Gastroesophageal sphincter (tissue), 4 donors: ENCODE measurements around the gene CHST3. TPM values are rescaled to one million over a fixed set of nuclear protein-coding genes. Genes with fewer than 3 reads are reported as not detected.

Source experiments
- ATAC-seq: fragments of 150-250 bp; one replicate; pipeline ENCODE4 v1.9.1; 2016; ENCODE audit warnings: mild to moderate bottlenecking, moderate library complexity
- H3K27ac ChIP-seq, 4 donors: fragments of 200-600 bp; sonication (generic) in 3 of 4; 1 replicate in 3 of 4; 2 replicates in 1 of 4; pipeline ENCODE4 v1.5.1; 2016 to 2019
- H3K27me3 ChIP-seq: fragments of 200-600 bp; sonication (generic); one replicate; pipeline ENCODE4 v1.5.1; 2019
- H3K36me3 ChIP-seq, 2 donors: fragments of 200-600 bp; sonication (generic); one replicate each; pipeline ENCODE4 v1.5.1; 2019; ENCODE audit warnings: control low read depth in 1 of 2
- H3K4me1 ChIP-seq, 3 donors: fragments of 200-600 bp; sonication (generic); 1 replicate in 2 of 3; 2 replicates in 1 of 3; pipeline ENCODE4 v1.5.1; 2016 to 2019; ENCODE audit warnings: control low read depth in 2 of 3
- H3K4me3 ChIP-seq, 2 donors: fragments of 200-600 bp; sonication (generic); one replicate each; pipeline ENCODE4 v1.5.1; 2019; ENCODE audit warnings: mild to moderate bottlenecking in 1 of 2, moderate library complexity in 1 of 2
- H3K9me3 ChIP-seq, 3 donors: fragments of 200-600 bp; sonication (generic); one replicate each; pipeline ENCODE4 v1.5.1; 2017 to 2019; ENCODE audit warnings: control low read depth in 2 of 3
- EP300 ChIP-seq: sonication (generic); formaldehyde crosslinking; IDR thresholded peaks from one replicate; pipeline ENCODE4 v1.6.1; 2017; ENCODE audit warnings: antibody characterized with exemption, mild to moderate bottlenecking
- POLR2A ChIP-seq, 2 donors: fragments of 450-650 bp; IDR thresholded peaks; one replicate each; pipeline ENCODE4 v1.6.1; 2017; ENCODE audit warnings: antibody characterized with exemption in 2 of 2, mild to moderate bottlenecking in 2 of 2, moderate library complexity in 1 of 2
- POLR2AphosphoS5 ChIP-seq: sonication (generic); formaldehyde crosslinking; IDR thresholded peaks from one replicate; pipeline ENCODE4 v1.6.1; 2017; ENCODE audit warnings: antibody characterized with exemption
- WGBS, 2 donors: methylation state at CpG; one replicate each; pipeline ENCODE4 v1.1.5; 2018; ENCODE audit warnings: low coverage in 1 of 2; 5-methylcytosine and 5-hydroxymethylcytosine counted together
- total RNA-seq, 4 donors: library from RNA; depleted of rRNA; stranded (reverse); fragments of >200 nt; gene quantifications; one replicate each; pipeline ENCODE4 v1.1.0, GENCODE V29; 2016
- TF ChIP-seq, protein P1 (sequence below), 4 experiments: fragments of 200-600 bp in 2 of 4; fragments of 450-650 bp in 2 of 4; sonication (generic) in 1 of 4; IDR thresholded peaks; one replicate each; pipeline ENCODE4 v1.5.1; 2017 to 2019; ENCODE audit warnings: antibody characterized with exemption in 4 of 4, mild to moderate bottlenecking in 2 of 4, moderate library complexity in 2 of 4

Gene CHST3
- total RNA-seq, 4 donors from 2014 or later: 31.8 to 48.0 (median 37.3) TPM

DNA sequence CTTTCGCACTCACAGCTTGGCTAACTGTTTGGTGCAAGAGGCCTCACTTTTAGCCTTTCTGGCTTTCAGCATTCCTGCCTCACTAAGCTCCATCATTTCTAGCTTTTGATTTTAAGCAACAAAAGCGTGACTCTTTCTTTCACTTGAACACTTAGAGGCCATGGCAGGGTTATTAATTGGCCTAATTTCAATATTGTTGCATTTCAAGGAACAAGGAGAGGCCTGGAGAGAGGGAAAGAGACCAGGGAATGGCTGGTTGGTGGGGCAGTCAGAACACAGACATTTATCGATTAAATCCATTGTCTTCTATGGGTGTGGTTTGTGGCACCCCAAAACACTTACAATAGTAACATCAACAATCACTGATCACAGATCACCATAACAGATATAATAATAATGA is 31.3 kb downstream of the CHST3 start:
- no peaks in the 10 kb centered on the region for H3K27me3 ChIP-seq
- ATAC-seq: no peak
- 92 to 97% methylated on average over 3 of the region's 3 CpGs for WGBS, 2 donors
- no peak overlapping the region for H3K4me3 ChIP-seq
- H3K4me1 ChIP-seq: peaks cover 12 to 75% (median 33%) of the 10 kb centered on the region in 3 donors
- H3K27ac ChIP-seq: no peak overlapping the region
- H3K9me3 ChIP-seq: no peaks in the 10 kb centered on the region
- TF ChIP-seq, protein P1, sequence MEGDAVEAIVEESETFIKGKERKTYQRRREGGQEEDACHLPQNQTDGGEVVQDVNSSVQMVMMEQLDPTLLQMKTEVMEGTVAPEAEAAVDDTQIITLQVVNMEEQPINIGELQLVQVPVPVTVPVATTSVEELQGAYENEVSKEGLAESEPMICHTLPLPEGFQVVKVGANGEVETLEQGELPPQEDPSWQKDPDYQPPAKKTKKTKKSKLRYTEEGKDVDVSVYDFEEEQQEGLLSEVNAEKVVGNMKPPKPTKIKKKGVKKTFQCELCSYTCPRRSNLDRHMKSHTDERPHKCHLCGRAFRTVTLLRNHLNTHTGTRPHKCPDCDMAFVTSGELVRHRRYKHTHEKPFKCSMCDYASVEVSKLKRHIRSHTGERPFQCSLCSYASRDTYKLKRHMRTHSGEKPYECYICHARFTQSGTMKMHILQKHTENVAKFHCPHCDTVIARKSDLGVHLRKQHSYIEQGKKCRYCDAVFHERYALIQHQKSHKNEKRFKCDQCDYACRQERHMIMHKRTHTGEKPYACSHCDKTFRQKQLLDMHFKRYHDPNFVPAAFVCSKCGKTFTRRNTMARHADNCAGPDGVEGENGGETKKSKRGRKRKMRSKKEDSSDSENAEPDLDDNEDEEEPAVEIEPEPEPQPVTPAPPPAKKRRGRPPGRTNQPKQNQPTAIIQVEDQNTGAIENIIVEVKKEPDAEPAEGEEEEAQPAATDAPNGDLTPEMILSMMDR (IDR thresholded peaks at IDR 0.05): no peak
- TF ChIP-seq POLR2AphosphoS5 (no peak), EP300 (no peak), POLR2A (IDR thresholded peaks at IDR 0.05) (no peak)
- H3K36me3 ChIP-seq: no peaks in the 10 kb centered on the region

DNA sequence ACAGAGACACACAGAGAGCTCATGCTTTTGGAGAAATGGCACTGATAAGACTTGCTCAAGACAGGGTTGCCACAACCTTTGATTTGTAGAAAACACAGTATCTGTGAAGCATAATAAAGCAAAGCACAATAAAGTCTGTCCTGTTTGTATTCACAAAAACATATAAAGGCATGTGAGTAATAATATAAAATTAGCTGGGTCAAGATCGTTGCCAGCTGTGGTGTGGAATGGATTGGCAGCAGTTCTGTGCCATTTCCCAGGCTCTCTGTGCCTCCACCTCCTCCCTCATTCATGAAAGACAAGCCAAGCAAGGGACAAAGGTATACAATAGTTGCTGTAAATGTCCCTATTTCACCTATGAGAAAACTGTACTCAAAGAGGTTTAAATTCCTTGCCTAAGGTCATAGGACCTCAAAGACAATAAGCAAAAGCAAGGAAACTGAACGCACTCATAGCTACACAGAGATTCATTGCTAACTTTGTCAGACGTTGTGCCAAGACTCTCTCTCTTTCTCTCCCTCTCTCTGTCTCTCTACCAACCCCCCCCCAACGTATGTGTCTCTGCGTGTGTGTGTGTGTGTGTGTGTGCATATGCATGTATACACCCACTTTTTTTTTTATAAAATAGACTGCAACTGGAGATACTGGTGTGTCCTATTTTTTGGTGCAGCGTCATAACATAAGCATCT is 31.8 kb downstream of the CHST3 start:
- Histone ChIP-seq H3K9me3 (no peaks in the 10 kb centered on the region), H3K4me3 (no peak overlapping the region), H3K4me1 (peaks cover 12 to 75% (median 34%) of the 10 kb centered on the region in 3 donors), H3K36me3 (no peaks in the 10 kb centered on the region), H3K27me3 (no peaks in the 10 kb centered on the region), H3K27ac (no peak overlapping the region)
- TF ChIP-seq POLR2AphosphoS5 (no peak), POLR2A (IDR thresholded peaks at IDR 0.05) (no peak), EP300 (no peak)
- TF ChIP-seq, protein P1 (IDR thresholded peaks at IDR 0.05): no peak
- ATAC-seq: no peak
- 33 to 43% methylated on average over 5 of the region's 6 CpGs for WGBS, 2 donors

DNA sequence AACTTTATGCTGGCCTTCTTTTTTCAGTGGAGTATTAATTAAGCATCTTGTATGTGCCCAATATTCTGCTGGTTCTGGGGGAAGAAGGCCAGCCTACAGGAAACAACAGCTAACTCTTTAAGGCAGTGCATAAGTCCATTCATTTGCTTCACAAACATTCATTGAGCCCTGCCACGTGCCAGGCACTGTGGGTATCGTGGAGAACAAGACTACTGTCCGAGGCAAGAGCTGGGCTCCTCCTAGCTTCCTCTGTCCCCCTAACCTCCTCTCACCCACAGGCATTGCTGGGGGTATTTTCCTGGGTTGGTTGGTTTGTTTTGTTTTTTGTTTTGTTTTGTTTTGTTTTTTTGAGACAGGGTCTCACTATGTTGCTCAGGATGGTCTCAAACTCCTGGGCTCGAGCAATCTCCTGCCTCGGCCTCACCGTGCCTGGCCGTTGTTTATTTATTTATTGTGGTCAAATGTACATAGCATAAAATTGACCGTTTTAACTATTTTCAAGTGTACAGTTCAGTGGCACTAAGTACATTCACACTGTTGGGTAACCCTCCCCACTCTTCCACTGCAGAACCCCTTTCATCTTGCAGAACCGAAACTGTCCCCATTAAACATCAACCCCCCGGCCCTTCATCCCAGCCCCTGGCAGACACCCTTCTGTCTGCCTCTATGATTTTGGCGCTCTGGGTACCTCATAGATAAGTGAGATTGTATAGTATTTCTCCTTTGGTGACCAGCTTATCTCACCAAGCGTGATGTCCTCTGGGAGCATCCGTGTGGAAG is 32.6 kb downstream of the CHST3 start:
- H3K27me3 ChIP-seq: no peaks in the 10 kb centered on the region
- peaks cover 12 to 75% (median 37%) of the 10 kb centered on the region in 3 donors for H3K4me1 ChIP-seq
- H3K4me3 ChIP-seq: no peak overlapping the region
- no peaks in the 10 kb centered on the region for H3K9me3 ChIP-seq
- no peak for ATAC-seq
- no peak for TF ChIP-seq POLR2A (IDR thresholded peaks at IDR 0.05)
- TF ChIP-seq POLR2AphosphoS5: no peak
- TF ChIP-seq, protein P1 (IDR thresholded peaks at IDR 0.05): no peak
- no peak overlapping the region for H3K27ac ChIP-seq
- H3K36me3 ChIP-seq: no peaks in the 10 kb centered on the region
- WGBS, 2 donors: 77 to 80% methylated on average over 12 to 13 of the region's 13 CpGs

DNA sequence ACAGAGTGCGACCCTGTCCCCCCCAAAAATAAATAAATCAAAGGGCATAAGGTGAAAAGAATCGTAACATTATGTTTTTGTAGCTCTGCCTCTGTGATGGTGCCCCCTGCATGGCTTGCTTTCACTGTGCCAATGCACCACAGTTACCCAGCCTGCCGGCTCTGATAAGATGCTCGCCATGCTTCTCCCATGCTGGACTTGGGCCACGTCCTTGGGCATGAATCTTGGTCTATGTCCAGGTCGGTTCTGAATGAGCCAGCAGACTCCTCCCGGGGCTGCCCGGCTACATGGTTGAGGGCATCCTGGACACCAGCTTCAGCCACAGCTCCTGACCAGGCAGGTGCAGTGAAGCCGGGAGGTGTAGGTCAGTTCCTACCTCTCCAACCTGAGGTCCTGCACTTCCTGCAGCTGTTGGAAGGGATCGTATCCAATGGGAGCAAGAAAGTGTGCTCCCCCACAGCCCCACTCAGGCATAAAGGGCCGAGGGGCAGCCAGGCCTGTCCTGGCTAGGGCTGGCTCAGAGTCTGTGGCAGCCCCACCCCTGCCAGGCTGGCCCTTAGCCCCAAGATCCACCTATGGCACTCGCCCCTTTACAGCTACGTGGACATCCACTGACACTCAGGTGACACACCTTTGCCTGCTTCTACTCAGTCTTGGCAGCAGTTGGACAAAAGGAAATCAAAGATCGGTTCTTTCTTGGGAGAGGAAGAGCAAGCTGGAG is 34.1 kb downstream of the CHST3 start:
- no peaks in the 10 kb centered on the region for H3K36me3 ChIP-seq
- no peak overlapping the region for H3K4me3 ChIP-seq
- H3K4me1 ChIP-seq: peaks cover 12 to 77% (median 43%) of the 10 kb centered on the region in 3 donors
- WGBS, 2 donors: 46 to 87% methylated on average over 3 to 5 of the region's 14 CpGs
- ATAC-seq: no peak
- H3K27me3 ChIP-seq: no peaks in the 10 kb centered on the region
- H3K9me3 ChIP-seq: no peaks in the 10 kb centered on the region
- peak overlapping the region in 3 of 4 donors; percentile 79 to 83 (median 82) for H3K27ac ChIP-seq
- TF ChIP-seq POLR2AphosphoS5 (no peak), POLR2A (IDR thresholded peaks at IDR 0.05) (no peak), EP300 (no peak)
- TF ChIP-seq, protein P1 (IDR thresholded peaks at IDR 0.05): no peak
